Spinal cord (tissue), 10 donors: ENCODE results near the gene FMN1. TPM values are rescaled to one million over a fixed set of nuclear protein-coding genes. Genes with fewer than 3 reads are reported as not detected.
A peak's percentile ranks its signal among the peaks of the same experiment; 100 is the strongest.
"Not testable (repeated sequence)": the region's sequence is repeated elsewhere in the genome, so short reads cannot be mapped to it uniquely, and the experiment has no call there.

Source experiments
- DNase-seq, 6 donors: peaks; one replicate each; pipeline versions ENCODE4 v3.0.0 to v3.0.0-alpha.2; 2013 to 2015; ENCODE audit warnings: low spot score in 6 of 6, low read depth in 4 of 6
- H3K27ac ChIP-seq: one replicate; pipeline ENCODE4 v1.5.1; 2013; ENCODE audit warnings: low read depth, low read length, control low read depth
- H3K27me3 ChIP-seq: one replicate; pipeline ENCODE4 v1.6.1; 2013; ENCODE audit warnings: low read length; ENCODE audit not compliant: control insufficient read depth, insufficient read depth
- H3K36me3 ChIP-seq: one replicate; pipeline ENCODE4 v1.6.1; 2013; ENCODE audit warnings: low read length; ENCODE audit not compliant: control insufficient read depth, insufficient read depth
- H3K4me1 ChIP-seq: one replicate; pipeline ENCODE4 v1.6.1; 2013; ENCODE audit warnings: low read length; ENCODE audit not compliant: control insufficient read depth, insufficient read depth
- H3K4me3 ChIP-seq: one replicate; pipeline ENCODE4 v1.5.1; 2013; ENCODE audit warnings: low read depth, low read length, control low read depth
- H3K9me3 ChIP-seq: one replicate; pipeline ENCODE4 v1.6.1; 2013; ENCODE audit warnings: low read length; ENCODE audit not compliant: control insufficient read depth, insufficient read depth
- WGBS: methylation state at CpG from one replicate; pipeline ENCODE4 v1.1.5; 2013; ENCODE audit warnings: missing lambda C conversion rate; ENCODE audit not compliant: insufficient coverage; 5-methylcytosine and 5-hydroxymethylcytosine counted together
- polyA plus RNA-seq, 2 donors: library from polyadenylated mRNA; unstranded; fragments of 120-200 nt; gene quantifications; one replicate each; pipeline ENCODE4 v1.2.1, GENCODE V29; 2013; ENCODE audit not compliant: insufficient read length in 2 of 2
- total RNA-seq, 2 donors: library from RNA; depleted of rRNA in 1 of 2; stranded (reverse); fragments of 120-200 nt in 1 of 2; fragments of >200 nt in 1 of 2; gene quantifications; one replicate each; pipeline versions ENCODE4 v1.2.3 to v1.2.4, GENCODE V29; 2013 to 2014
- donor health status: healthy.

Gene FMN1
- total and polyA plus RNA-seq, 4 donors, result 1.00 to 5.7 (median 2.8) TPM

DNA sequence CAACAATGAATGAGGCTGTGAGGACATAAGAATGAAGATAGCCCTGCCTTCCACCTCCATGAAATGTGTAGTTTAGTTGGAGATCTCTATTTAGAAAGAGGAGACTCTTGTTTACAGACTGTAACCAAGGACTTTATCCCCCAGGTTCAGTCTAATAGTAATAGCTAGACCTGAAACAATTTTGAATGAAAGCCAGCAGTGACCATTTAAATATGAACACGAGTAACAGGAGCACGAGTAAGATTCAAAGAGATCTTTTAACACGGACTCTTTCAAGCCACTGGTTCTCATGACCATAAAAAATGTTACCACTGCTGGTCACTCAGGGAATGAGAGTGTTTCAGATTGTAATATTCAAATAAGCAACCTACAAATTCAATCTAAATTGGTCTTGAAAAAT, 123.1 kb downstream of the FMN1 start:
- DNase-seq, result no peak
- no peaks in the 10 kb centered on the region for H3K27me3 ChIP-seq
- no peaks in the 10 kb centered on the region for H3K36me3 ChIP-seq
- H3K9me3 ChIP-seq, result no peaks in the 10 kb centered on the region
- no peak overlapping the region for H3K4me3 ChIP-seq
- no peak overlapping the region for H3K27ac ChIP-seq
- WGBS, result no CpG with 5 or more reads among the region's 3 CpGs
- H3K4me1 ChIP-seq, result peaks cover 10% of the 10 kb centered on the region

DNA sequence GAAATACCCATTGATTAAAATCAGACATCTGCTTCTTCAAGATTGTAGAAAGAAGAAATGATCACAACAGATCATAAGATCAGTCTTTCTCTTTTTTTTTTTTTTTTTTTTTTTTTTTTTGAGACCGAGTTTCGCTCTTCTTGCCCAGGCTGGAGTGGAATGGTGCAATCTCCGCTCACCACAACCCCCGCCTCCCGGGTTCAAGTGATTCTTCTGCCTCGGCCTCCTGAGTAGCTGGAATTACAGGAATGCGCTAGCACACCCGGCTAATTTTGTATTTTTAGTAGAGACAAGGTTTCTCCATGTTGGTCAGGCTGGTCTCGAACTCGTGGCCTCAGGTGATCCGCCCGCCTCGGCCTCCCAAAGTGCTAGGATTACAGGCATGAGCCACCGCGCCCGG, 124.6 kb downstream of the FMN1 start:
- not testable (repeated sequence) for H3K27ac ChIP-seq, DNase-seq, H3K27me3 ChIP-seq, H3K36me3 ChIP-seq, H3K4me3 ChIP-seq, H3K9me3 ChIP-seq
- H3K4me1 ChIP-seq, result peaks cover 10% of the 10 kb centered on the region
- WGBS, result 100% methylated on average over 10 of the region's 16 CpGs

DNA sequence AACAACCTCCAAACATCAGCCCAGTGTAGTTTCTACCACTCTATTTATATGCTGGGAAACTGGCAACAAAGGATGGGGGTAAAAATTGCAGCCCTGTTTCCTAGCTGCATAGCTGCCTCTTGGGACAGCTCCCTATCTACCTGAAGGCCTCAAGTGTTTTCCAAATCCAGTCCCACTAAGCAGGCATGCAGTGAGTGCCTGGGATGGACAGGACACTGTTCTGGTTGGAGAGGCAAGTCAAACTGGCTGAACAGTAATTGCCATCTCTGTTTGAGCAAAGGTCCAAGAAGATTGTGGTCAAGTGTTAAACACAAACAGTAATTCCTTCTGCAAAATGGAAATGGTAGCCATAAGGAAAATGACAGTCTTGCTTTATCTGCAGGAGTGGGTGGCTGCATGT, 125.4 kb downstream of the FMN1 start:
- Histone ChIP-seq H3K9me3 (no peaks in the 10 kb centered on the region), H3K4me3 (no peak overlapping the region), H3K27me3 (no peaks in the 10 kb centered on the region), H3K36me3 (no peaks in the 10 kb centered on the region), H3K27ac (no peak overlapping the region), H3K4me1 (peaks cover 10% of the 10 kb centered on the region)
- no peak for DNase-seq

DNA sequence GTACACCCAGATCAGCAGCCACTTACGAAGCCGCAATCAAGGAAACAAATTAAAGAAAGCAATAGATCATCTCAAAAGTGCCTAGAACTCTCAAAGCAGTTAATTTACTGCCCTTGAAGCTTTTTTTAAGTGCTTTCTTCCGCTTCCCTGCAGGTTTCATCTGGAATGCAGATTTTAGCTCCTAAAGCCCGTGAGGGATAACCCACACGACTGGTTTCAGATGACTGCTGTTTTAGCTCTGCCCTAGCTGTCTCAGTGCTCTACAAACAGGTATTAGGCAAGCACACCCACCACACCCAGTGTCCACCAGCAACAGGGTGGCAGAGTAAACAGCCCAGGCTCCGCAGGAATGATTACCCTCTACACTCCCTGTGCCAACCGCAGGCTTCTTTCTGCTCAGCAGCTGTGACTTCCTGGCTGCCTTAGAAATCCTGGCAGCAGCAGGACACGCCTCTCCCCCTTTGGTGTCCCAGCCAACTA, 126.0 kb downstream of the FMN1 start:
- peak in 2 of 6 donors; percentile 35 to 47 for DNase-seq
- Histone ChIP-seq H3K4me1 (peaks cover 10% of the 10 kb centered on the region), H3K9me3 (no peaks in the 10 kb centered on the region), H3K27me3 (no peaks in the 10 kb centered on the region), H3K27ac (no peak overlapping the region), H3K4me3 (no peak overlapping the region), H3K36me3 (no peaks in the 10 kb centered on the region)
- 30% methylated on average over 8 of the region's 8 CpGs for WGBS

DNA sequence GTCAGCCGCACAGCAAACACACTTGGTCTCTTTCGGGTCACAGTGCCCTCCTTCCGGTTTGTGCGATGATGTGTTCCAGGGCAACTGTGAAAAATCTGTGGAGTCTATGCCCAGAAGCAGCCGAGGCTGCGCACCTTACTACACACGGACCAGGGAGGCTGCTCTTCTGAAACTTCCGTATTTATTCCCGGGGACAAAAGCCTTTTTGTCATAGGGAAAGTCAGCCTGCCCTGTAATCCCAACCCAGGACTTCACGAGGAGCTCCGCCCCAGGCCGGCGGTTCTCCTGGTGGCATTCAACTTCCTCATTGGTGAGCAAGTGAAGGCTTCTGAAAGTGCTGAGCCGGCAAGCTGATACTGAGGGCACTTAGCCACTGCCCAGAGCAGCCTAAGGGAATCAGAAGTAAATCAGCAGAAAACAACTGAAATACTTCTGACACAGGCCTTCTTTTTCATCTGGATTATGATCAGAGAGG, 126.5 kb downstream of the FMN1 start:
- no peak overlapping the region for H3K4me3 ChIP-seq

DNA sequence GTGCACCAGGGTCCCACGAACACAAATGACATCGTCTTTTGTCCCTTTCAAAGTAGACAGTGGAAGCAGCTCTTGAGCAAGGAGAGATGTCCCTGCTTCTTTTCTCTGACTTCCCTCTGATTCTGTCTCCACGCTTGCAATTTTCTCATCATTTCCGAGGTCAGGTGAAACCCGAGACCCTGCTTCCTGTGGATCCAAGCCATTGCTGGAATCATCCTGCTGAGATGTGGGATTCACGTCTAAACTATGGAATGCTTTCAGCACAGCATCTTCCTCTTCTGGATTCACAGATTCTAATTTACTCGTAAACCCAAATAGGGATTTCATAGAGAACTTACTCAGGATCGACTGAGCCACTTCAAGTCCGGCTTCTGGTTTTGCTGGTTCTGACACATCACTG, 127.1 kb downstream of the FMN1 start:
- no peaks in the 10 kb centered on the region for H3K9me3 ChIP-seq
- H3K4me1 ChIP-seq, result peaks cover 10% of the 10 kb centered on the region
- H3K4me3 ChIP-seq, result no peak overlapping the region
- no peaks in the 10 kb centered on the region for H3K36me3 ChIP-seq
- 80% methylated on average over 9 of the region's 9 CpGs for WGBS
- no peaks in the 10 kb centered on the region for H3K27me3 ChIP-seq
- DNase-seq, result no peak
- no peak overlapping the region for H3K27ac ChIP-seq

More for the DNA sequence above, 126.5 kb downstream of the FMN1 start:
- H3K27me3 ChIP-seq, result no peaks in the 10 kb centered on the region
- WGBS, result 60% methylated on average over 14 of the region's 14 CpGs
- DNase-seq, result no peak
- no peaks in the 10 kb centered on the region for H3K36me3 ChIP-seq
- H3K4me1 ChIP-seq, result peaks cover 10% of the 10 kb centered on the region
- H3K27ac ChIP-seq, result no peak overlapping the region
- no peaks in the 10 kb centered on the region for H3K9me3 ChIP-seq

DNA sequence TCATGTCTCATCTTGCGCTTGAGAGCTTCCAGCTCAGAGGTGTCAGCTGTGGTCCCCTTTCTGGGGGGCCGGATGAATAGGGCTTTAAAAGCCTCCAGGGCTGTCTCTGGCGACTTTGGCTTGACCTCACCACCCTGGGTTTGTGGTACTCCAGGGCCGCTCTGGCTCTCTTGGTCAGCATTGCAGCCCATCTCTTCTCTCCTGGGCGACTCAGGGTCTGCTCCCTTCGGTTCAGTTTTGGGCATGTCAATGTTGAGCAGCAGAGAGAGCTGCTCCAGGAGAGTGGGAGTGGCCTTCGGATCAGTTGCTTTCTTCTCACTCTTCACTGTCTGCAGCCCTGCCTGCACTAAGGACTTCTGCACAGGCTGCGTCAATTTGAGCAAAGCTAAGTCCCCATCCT, 127.9 kb downstream of the FMN1 start:
- Histone ChIP-seq H3K4me1 (peaks cover 10% of the 10 kb centered on the region), H3K27ac (no peak overlapping the region), H3K27me3 (no peaks in the 10 kb centered on the region), H3K9me3 (no peaks in the 10 kb centered on the region), H3K36me3 (no peaks in the 10 kb centered on the region), H3K4me3 (no peak overlapping the region)
- 82% methylated on average over 8 of the region's 8 CpGs for WGBS
- no peak for DNase-seq

DNA sequence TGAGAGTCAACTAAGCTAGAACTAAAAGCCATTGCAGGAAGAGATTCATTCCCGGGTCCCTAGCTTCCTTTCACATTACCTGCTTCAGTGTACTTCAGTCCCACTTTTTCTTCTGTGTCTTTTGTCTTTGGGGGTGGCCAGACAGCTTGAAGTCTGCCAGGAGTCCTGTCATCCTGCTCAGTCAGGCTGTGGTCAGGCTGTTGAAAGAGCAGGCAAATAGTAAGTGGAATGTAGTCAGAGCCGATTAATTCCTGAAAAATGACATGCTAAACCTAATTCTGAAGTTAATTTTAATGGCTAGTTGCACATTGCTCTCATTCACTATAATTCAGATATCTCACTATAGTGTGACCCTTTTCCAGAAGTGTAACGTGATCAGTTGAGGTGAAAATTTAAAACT, 129.6 kb downstream of the FMN1 start:
- no peak for DNase-seq
- Histone ChIP-seq H3K36me3 (no peaks in the 10 kb centered on the region), H3K4me1 (peaks cover 10% of the 10 kb centered on the region), H3K9me3 (no peaks in the 10 kb centered on the region), H3K4me3 (no peak overlapping the region), H3K27ac (no peak overlapping the region), H3K27me3 (no peaks in the 10 kb centered on the region)
- WGBS, result 29% methylated on average over 1 of the region's 3 CpGs

DNA sequence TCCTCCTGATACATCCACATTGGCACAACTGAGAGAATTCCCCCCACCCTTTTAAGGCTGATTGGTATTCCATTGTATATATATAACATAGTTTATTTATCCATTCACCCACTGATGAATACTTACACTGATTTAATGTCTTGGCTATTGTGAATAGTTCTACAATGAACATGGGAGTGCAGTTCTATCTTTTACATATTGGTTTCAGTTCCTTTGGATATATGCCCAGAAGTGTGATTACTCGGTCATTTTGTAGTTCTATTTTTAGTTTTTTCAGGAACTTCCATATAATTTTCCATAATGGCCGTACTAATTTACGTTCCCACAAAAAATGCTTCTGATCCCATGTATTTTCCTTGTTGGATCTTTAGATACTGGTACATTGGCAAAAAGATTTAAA, 135.3 kb downstream of the FMN1 start:
- Histone ChIP-seq H3K9me3 (no peaks in the 10 kb centered on the region), H3K4me3 (no peak overlapping the region), H3K36me3 (no peaks in the 10 kb centered on the region), H3K27me3 (no peaks in the 10 kb centered on the region), H3K4me1 (no peaks in the 10 kb centered on the region), H3K27ac (no peak overlapping the region)
- DNase-seq, result no peak
- WGBS, result no CpG with 5 or more reads among the region's 3 CpGs

DNA sequence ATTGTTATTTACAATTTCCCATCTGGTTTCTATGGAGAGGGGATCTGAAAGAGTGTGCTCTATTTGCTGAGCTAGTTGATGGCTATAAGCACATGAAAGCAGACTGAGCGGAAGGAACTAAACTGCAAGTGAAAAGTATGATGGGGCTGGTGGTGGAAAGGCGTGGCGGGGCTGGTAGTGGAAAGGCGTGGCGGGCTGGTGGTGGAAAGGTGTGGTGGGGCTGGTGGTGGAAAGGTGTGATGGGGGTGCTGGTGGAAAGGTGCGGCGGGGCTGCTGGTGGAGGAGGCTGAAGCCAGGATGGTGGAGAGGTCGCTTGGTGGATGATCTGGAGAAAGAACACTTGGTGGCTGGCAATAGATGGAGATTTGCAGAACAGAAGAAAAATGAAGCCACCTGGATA, 136.7 kb downstream of the FMN1 start:
- Histone ChIP-seq H3K27ac (no peak overlapping the region), H3K9me3 (no peaks in the 10 kb centered on the region), H3K36me3 (no peaks in the 10 kb centered on the region), H3K4me3 (no peak overlapping the region), H3K27me3 (no peaks in the 10 kb centered on the region), H3K4me1 (no peaks in the 10 kb centered on the region)
- DNase-seq, result no peak
- 97% methylated on average over 7 of the region's 8 CpGs for WGBS
